ENCODE measurements around the gene STK33.

The STK33 gene

GRCh38 chr11:8615291-8616032 lies 21.4 kb upstream of the STK33 start:
- no peaks in the 10 kb centered on the region for H3K9me3 Mint-ChIP-seq
- DNase-seq (ENCODE audit: low spot score in 2 of 2), result no peak
- H3K4me1 Mint-ChIP-seq, result no peaks in the 10 kb centered on the region
- no peak for ATAC-seq (replicated peaks; ENCODE audit: extremely low read depth, poor library complexity, severe bottlenecking)
- H3K27me3 Mint-ChIP-seq, result no peaks in the 10 kb centered on the region
- no peak overlapping the region for H3K4me3 Mint-ChIP-seq
- H3K27ac Mint-ChIP-seq (ENCODE audit: low read depth), result no peak overlapping the region
- peaks cover 5% of the 10 kb centered on the region for H3K36me3 Mint-ChIP-seq (ENCODE audit: insufficient read depth)

DNA sequence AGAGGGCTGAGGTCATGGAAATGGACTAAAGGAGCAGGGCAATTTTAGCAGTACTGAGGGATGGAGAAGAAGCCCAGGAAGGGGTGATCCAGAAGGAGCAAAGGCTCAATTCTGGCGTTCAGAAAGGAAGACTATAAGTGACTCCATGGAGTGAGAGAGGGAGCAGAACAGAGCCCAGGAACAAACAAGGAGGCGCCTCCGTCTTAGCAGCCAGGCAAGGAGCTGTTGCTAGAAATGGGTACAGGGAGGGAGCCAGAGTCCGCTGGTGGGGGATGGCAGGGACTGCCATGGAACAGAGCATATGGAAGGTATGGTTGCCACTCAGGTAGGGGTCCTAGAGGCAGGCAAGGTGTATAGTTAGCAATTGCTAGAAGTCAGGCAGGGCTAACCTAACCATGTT lies 20.5 kb upstream of the STK33 start:
- Mint-ChIP-seq H3K27ac (ENCODE audit: low read depth) (no peak overlapping the region), H3K36me3 (ENCODE audit: insufficient read depth) (peaks cover 5% of the 10 kb centered on the region), H3K4me1 (no peaks in the 10 kb centered on the region), H3K27me3 (no peaks in the 10 kb centered on the region), H3K4me3 (no peak overlapping the region), H3K9me3 (no peaks in the 10 kb centered on the region)
- ATAC-seq (replicated peaks; ENCODE audit: extremely low read depth, poor library complexity, severe bottlenecking) (no peak), DNase-seq (ENCODE audit: low spot score in 2 of 2) (no peak)

GRCh38 chr11:8613036-8613435 lies 19.0 kb upstream of the STK33 start:
- Mint-ChIP-seq H3K27me3 (no peaks in the 10 kb centered on the region), H3K36me3 (ENCODE audit: insufficient read depth) (peaks cover 2% of the 10 kb centered on the region), H3K4me3 (no peak overlapping the region), H3K9me3 (no peaks in the 10 kb centered on the region), H3K4me1 (no peaks in the 10 kb centered on the region), H3K27ac (ENCODE audit: low read depth) (peak overlapping the region; percentile 33)
- no peak for ATAC-seq (replicated peaks; ENCODE audit: extremely low read depth, poor library complexity, severe bottlenecking)
- DNase-seq (ENCODE audit: low spot score in 2 of 2), result no peak

DNA sequence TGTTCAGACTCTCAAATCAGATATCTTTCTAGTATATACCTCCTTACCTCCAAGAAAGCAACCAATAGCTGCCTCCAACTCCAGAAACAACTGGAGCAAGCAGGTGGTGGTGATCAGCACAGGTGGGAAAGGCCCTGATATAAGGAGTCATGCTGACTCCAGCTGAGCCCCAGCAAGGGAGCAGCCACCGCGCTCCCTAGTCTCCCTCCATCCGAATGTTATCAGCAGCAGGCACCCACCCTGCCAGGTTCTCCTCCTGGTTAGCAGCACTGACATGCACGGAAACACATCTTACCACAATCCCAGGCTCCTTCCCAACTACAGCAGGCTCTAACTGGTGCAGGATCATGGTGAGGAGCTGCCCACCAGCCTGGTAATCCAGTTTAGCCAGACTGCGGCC lies 18.5 kb upstream of the STK33 start:
- ATAC-seq (replicated peaks; ENCODE audit: extremely low read depth, poor library complexity, severe bottlenecking) (no peak), DNase-seq (ENCODE audit: low spot score in 2 of 2) (no peak)
- Mint-ChIP-seq H3K4me3 (no peak overlapping the region), H3K27me3 (no peaks in the 10 kb centered on the region), H3K9me3 (no peaks in the 10 kb centered on the region), H3K4me1 (no peaks in the 10 kb centered on the region), H3K36me3 (ENCODE audit: insufficient read depth) (peaks cover 2% of the 10 kb centered on the region), H3K27ac (ENCODE audit: low read depth) (no peak overlapping the region)

DNA sequence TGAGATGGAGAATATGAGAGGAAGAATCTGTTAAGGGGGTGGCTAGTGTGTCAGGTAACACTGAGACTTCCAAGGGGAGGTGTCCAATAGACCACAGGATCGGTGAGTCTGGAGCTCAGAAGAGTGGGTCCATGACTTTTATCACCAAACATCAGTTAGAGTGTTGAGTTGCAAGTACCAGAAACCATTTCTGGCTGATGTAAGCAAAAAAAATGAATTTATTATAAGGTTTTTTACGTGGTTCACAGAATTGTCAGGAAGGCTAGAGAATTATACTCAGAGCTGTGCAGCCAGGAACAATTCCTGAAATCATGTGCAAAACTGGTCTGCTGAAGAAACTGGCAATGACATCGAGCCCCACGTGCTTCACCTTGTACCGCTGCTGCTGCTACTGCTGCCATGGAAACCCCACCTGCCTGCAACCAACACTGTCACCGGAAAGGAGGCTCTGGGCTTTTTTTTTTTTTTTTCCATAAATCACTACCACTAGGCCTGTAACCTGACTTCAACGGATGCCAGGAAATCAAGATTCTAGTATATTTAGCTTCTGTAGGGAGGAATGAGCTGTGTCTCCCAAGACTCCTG lies 16.6 kb upstream of the STK33 start:
- DNase-seq (ENCODE audit: low spot score in 2 of 2) (no peak), ATAC-seq (replicated peaks; ENCODE audit: extremely low read depth, poor library complexity, severe bottlenecking) (no peak)
- H3K9me3 Mint-ChIP-seq, result no peaks in the 10 kb centered on the region
- peaks cover 6% of the 10 kb centered on the region for H3K27me3 Mint-ChIP-seq
- H3K36me3 Mint-ChIP-seq (ENCODE audit: insufficient read depth), result peaks cover 2% of the 10 kb centered on the region
- H3K27ac Mint-ChIP-seq (ENCODE audit: low read depth), result no peak overlapping the region
- no peak overlapping the region for H3K4me3 Mint-ChIP-seq
- no peaks in the 10 kb centered on the region for H3K4me1 Mint-ChIP-seq

- H3K4me1 Mint-ChIP-seq, result no peaks in the 10 kb centered on the region
- DNase-seq (ENCODE audit: low spot score in 2 of 2), result no peak
- H3K9me3 Mint-ChIP-seq, result no peaks in the 10 kb centered on the region
These were observed 14.6 kb upstream of the STK33 start for GRCh38 chr11:8608652-8609051.

DNA sequence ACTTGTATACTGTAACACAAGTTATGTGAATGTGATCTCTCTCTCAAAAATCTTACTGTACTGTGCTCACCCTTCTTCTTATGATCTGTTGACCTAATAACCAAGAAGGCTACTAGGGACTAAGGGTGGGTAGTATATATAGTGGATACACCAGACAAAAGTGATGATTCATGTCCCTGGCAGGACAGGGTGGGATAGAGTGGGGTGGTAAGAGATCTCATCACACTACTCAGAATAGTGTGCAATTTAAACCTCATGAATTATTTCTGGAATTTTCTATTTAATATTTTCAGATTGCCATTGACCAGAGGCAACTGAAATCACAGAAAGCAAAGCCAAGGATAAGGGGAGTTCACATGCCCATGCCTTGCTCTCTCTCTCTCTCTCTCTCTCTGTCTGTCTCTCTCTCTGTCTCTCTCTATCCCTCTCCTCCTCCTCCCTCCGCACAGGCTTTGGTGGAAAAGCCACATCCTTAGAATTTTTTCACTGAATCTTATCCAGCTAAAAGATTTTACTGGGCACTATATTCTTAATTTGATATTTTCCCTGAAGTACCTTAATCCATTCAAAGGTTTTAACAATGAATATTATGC lies 12.0 kb upstream of the STK33 start:
- H3K4me1 Mint-ChIP-seq, result no peaks in the 10 kb centered on the region
- DNase-seq (ENCODE audit: low spot score in 2 of 2) (no peak), ATAC-seq (replicated peaks; ENCODE audit: extremely low read depth, poor library complexity, severe bottlenecking) (no peak)
- no peaks in the 10 kb centered on the region for H3K9me3 Mint-ChIP-seq
- H3K36me3 Mint-ChIP-seq (ENCODE audit: insufficient read depth), result no peaks in the 10 kb centered on the region
- no peak overlapping the region for H3K27ac Mint-ChIP-seq (ENCODE audit: low read depth)
- H3K27me3 Mint-ChIP-seq, result peaks cover 32% of the 10 kb centered on the region
- H3K4me3 Mint-ChIP-seq, result no peak overlapping the region

More at GRCh38 chr11:8608652-8609051, 14.6 kb upstream of the STK33 start:
- Mint-ChIP-seq H3K27ac (ENCODE audit: low read depth) (no peak overlapping the region), H3K4me3 (no peak overlapping the region), H3K36me3 (ENCODE audit: insufficient read depth) (peaks cover under 1% of the 10 kb centered on the region), H3K27me3 (peaks cover 26% of the 10 kb centered on the region)
- no peak for ATAC-seq (replicated peaks; ENCODE audit: extremely low read depth, poor library complexity, severe bottlenecking)

DNA sequence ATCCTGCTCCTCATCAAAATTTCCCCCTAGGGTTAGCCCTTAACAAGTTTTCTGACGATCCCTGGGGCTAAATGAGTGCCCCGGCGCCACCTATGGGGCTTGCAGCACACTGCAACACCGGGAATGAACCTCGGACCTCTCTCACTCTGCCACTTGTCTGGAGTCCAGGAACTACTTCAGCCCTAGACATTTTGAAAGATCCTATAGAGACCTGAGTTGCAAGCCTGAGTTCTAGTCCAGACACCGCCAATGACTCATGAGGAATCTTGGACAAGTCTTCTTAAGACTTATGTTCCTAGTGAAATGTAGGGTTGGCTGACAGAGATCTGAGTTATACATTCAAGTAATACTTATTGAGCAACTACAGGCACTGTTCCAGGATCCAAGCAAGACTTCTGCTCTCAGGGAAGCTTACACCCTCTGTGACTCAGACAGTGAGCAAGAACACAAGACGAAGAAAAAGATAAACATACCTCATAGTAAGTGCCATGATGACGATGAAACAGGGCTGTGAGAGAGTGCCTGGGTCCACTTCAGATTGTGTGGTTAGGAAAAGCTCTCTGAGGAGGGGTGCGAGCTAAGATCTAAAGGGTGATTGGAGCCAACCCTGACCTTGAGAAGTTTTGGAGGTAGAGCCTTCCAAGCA lies 10.2 kb upstream of the STK33 start:
- ATAC-seq (replicated peaks; ENCODE audit: extremely low read depth, poor library complexity, severe bottlenecking), result no peak
- H3K4me3 Mint-ChIP-seq, result no peak overlapping the region
- no peak overlapping the region for H3K27ac Mint-ChIP-seq (ENCODE audit: low read depth)
- peaks cover 34% of the 10 kb centered on the region for H3K27me3 Mint-ChIP-seq
- DNase-seq (ENCODE audit: low spot score in 2 of 2), result no peak
- H3K4me1 Mint-ChIP-seq, result no peaks in the 10 kb centered on the region
- H3K9me3 Mint-ChIP-seq, result no peaks in the 10 kb centered on the region
- H3K36me3 Mint-ChIP-seq (ENCODE audit: insufficient read depth), result no peaks in the 10 kb centered on the region

DNA sequence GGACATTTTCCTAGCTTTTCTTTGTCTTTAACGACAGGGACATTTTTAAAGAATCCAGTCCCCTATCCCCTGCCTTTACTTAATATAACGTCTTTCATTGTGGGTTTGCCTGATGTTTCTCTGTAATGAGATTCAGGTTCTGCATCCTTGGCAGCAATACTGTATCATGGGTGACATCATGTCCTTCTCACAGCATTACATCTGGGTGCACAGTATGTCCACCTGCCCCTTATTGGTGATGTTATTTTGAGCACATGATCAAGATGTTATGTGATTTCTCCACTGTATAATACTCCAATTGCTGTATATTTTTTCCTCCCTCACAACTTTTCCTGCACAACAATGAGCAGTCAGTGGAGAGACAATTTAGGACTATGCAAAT lies 9.7 kb upstream of the STK33 start:
- Mint-ChIP-seq H3K27ac (ENCODE audit: low read depth) (no peak overlapping the region), H3K4me3 (no peak overlapping the region), H3K4me1 (no peaks in the 10 kb centered on the region), H3K36me3 (ENCODE audit: insufficient read depth) (no peaks in the 10 kb centered on the region), H3K27me3 (peaks cover 39% of the 10 kb centered on the region), H3K9me3 (no peaks in the 10 kb centered on the region)
- no peak for ATAC-seq (replicated peaks; ENCODE audit: extremely low read depth, poor library complexity, severe bottlenecking)
- DNase-seq (ENCODE audit: low spot score in 2 of 2), result no peak

DNA sequence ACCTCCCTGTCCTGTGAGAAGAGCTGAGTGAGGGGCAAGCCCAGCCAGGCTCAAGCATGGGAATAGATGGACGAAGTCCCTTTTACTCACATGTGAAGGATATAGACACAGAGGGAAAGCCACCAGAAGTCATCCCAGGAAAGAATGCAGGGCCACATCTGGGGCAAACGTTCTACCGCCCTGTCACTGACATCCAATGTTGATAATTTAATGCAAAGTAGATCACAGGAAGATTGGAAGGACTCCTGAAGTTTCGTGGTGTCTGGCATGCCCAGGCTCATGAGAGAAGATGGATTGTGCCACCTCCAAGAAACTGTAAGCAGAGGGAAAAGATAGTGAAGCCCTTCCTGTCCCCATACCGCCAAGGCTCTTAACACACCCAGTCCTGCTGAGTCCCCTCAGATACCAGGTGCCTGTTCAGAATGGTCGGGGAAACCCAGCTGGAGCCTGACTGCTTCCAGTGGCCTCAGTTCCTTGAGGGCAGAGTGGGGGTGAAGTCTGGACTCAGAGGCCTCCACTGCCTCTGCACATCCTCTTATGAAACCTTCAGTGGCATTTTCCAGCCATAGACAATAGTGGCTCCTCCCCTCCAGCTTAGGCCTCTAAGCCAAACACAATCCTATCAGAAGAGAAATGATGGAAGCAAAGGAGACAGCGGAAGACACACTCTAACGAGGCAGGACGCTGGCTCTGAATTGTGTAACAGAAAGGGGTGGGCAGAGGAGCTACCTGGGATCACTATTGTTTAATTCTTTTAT lies 7.5 kb upstream of the STK33 start:
- no peak for DNase-seq (ENCODE audit: low spot score in 2 of 2)
- H3K27me3 Mint-ChIP-seq, result peaks cover 58% of the 10 kb centered on the region
- no peaks in the 10 kb centered on the region for H3K4me1 Mint-ChIP-seq
- no peaks in the 10 kb centered on the region for H3K36me3 Mint-ChIP-seq (ENCODE audit: insufficient read depth)
- no peaks in the 10 kb centered on the region for H3K9me3 Mint-ChIP-seq
- no peak overlapping the region for H3K4me3 Mint-ChIP-seq
- H3K27ac Mint-ChIP-seq (ENCODE audit: low read depth), result no peak overlapping the region
- ATAC-seq (replicated peaks; ENCODE audit: extremely low read depth, poor library complexity, severe bottlenecking), result no peak

GRCh38 chr11:8598506-8598905 lies 4.5 kb upstream of the STK33 start:
- Mint-ChIP-seq H3K9me3 (no peaks in the 10 kb centered on the region), H3K4me1 (no peaks in the 10 kb centered on the region), H3K4me3 (no peak overlapping the region), H3K36me3 (ENCODE audit: insufficient read depth) (no peaks in the 10 kb centered on the region), H3K27ac (ENCODE audit: low read depth) (no peak overlapping the region), H3K27me3 (peaks cover 59% of the 10 kb centered on the region)
- ATAC-seq (replicated peaks; ENCODE audit: extremely low read depth, poor library complexity, severe bottlenecking), result no peak
- DNase-seq (ENCODE audit: low spot score in 2 of 2), result no peak

GRCh38 chr11:8597182-8597581 lies 3.2 kb upstream of the STK33 start:
- ATAC-seq (replicated peaks; ENCODE audit: extremely low read depth, poor library complexity, severe bottlenecking) (no peak), DNase-seq (ENCODE audit: low spot score in 2 of 2) (no peak)
- H3K27ac Mint-ChIP-seq (ENCODE audit: low read depth), result no peak overlapping the region
- H3K4me3 Mint-ChIP-seq, result no peak overlapping the region
- H3K27me3 Mint-ChIP-seq, result peaks cover 67% of the 10 kb centered on the region
- H3K36me3 Mint-ChIP-seq (ENCODE audit: insufficient read depth), result no peaks in the 10 kb centered on the region
- H3K4me1 Mint-ChIP-seq, result no peaks in the 10 kb centered on the region
- no peaks in the 10 kb centered on the region for H3K9me3 Mint-ChIP-seq
